BJ (cell line): ENCODE results near the gene MID1. TPM values are rescaled to one million over a fixed set of nuclear protein-coding genes. Genes with fewer than 3 reads are reported as not detected.

Experiments used
- CTCF ChIA-PET: fragments of 350-600 bp; formaldehyde crosslinking; extraction: SDS; loops from one replicate; lab custom pipeline; 2021; ENCODE audit warnings: antibody characterized with exemption, inconsistent platforms; lab: Yijun Ruan, JAX
- POLR2A ChIA-PET: fragments of 300-600 bp; sonication (Branson Sonifier 250); formaldehyde crosslinking; extraction: SDS; loops from one replicate; lab custom pipeline; 2021; ENCODE audit warnings: antibody characterized with exemption; lab: Charles Lee
- DNase-seq: peaks from one replicate; pipeline ENCODE4 v3.0.0-alpha.2; 2011; ENCODE audit warnings: low read depth
- H3K27me3 ChIP-seq: 2 replicates; pipeline ENCODE4 v1.6.0; 2011; ENCODE audit warnings: low read length; ENCODE audit not compliant: control insufficient read depth, insufficient read depth
- H3K36me3 ChIP-seq: 2 replicates; pipeline ENCODE4 v1.5.1; 2011; ENCODE audit warnings: low read length; ENCODE audit not compliant: control insufficient read depth, insufficient read depth
- H3K4me3 ChIP-seq: 2 replicates; pipeline ENCODE4 v1.5.1; 2011; ENCODE audit warnings: low read depth, mild to moderate bottlenecking, control low read depth, low read length
- CTCF ChIP-seq: IDR thresholded peaks from 2 replicates; pipeline ENCODE4 v1.5.1; 2011; ENCODE audit warnings: low read depth, mild to moderate bottlenecking, control low read depth, inconsistent platforms, low read length, moderate library complexity; ENCODE audit not compliant: insufficient read depth
- polyA plus RNA-seq: library from polyadenylated mRNA; depleted of rRNA; stranded (reverse); fragments of >200 nt; gene quantifications from 2 replicates; pipeline ENCODE4 v1.2.3, GENCODE V29; 2011

The MID1 gene
- polyA plus RNA-seq, 1 experiment: 42.6 TPM

- no peak for DNase-seq
- ChIA-PET POLR2A (no interaction called here), CTCF (no interaction called here)
- 0 out of 2 replicates have a peak, but pooled peaks have one; percentile 10 for TF ChIP-seq CTCF
- no peaks in the 10 kb centered on the region for H3K27me3 ChIP-seq
- no peaks in the 10 kb centered on the region; the same call in 1 of the 2 replicates for H3K36me3 ChIP-seq
- H3K4me3 ChIP-seq: no peak overlapping the region
These were observed 100.6 kb downstream of the MID1 start for GRCh38 chrX:10519761-10520160.

DNA sequence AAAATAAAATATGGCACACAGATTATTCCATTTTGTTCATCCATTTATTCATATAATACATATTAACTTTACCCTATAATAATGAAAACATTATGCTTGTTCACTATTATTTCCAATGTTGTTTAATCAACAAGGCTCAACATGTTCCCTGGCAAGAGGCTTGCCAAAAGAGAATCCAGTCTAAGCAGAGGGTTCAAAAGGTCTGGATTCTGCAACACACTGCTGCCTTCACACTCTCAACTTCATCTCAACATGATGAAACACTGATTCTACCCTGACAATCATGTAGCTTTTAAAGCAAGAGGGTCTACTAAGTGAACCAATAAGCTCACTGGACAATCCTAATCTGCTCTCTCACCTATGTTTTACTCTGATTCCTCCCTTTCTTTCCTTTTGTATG is 101.1 kb downstream of the MID1 start:
- no peak for DNase-seq
- no peak overlapping the region for H3K4me3 ChIP-seq
- ChIA-PET CTCF (no interaction called here), POLR2A (no interaction called here)
- no peaks in the 10 kb centered on the region; the same call in 1 of the 2 replicates for H3K36me3 ChIP-seq
- H3K27me3 ChIP-seq: no peaks in the 10 kb centered on the region
- TF ChIP-seq CTCF: no peak

GRCh38 chrX:10518073-10518472 is 102.3 kb downstream of the MID1 start:
- Histone ChIP-seq H3K36me3 (no peaks in the 10 kb centered on the region; the same call in 1 of the 2 replicates), H3K4me3 (no peak overlapping the region), H3K27me3 (no peaks in the 10 kb centered on the region)
- TF ChIP-seq CTCF: no peak
- ChIA-PET POLR2A (no interaction called here), CTCF (no interaction called here)
- no peak for DNase-seq

DNA sequence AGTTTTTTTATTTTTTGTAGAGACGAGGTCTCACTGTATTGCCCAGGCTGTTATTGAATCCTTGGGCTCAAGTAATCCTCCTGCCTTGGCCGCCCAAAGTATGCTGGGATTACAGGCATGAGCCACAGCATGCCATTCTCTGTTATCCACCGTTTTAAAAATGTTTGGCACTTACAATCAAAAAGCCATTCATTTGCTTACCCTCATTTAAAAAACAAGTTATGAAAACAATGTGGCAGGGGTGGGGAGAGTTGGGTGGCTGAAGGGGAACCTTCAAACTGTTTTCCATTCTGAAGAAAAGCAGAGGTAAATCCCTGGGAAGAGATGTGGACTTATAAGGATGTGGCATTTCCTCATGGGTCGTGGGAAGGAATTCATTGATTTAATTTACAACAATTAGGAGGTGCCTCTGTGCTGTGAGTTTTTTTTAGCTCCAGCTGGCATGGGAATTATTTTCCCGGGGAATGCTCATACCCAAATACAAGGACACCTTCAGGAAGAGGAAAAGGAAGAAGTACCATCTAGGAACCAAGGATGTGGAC is 103.5 kb downstream of the MID1 start:
- ChIA-PET CTCF (interaction anchor here (0.7 kb wide), 1 partner anchor 20 kb away, joined by 5 read pairs; no protein-coding TSS in a partner anchor), POLR2A (no interaction called here)
- H3K36me3 ChIP-seq: no peaks in the 10 kb centered on the region; the same call in 1 of the 2 replicates
- H3K4me3 ChIP-seq: no peak overlapping the region
- no peak for DNase-seq
- TF ChIP-seq CTCF: no peak
- H3K27me3 ChIP-seq: no peaks in the 10 kb centered on the region

GRCh38 chrX:10514891-10515290 is 105.5 kb downstream of the MID1 start:
- Histone ChIP-seq H3K36me3 (no peaks in the 10 kb centered on the region), H3K4me3 (no peak overlapping the region), H3K27me3 (no peaks in the 10 kb centered on the region)
- ChIA-PET CTCF (no interaction called here), POLR2A (interaction anchor here (0.8 kb wide), 1 partner anchor 595 kb away, joined by 3 read pairs; no protein-coding TSS in a partner anchor)
- no peak for TF ChIP-seq CTCF
- DNase-seq: no peak
